NCI-H2029 (cell line): Measurements from ENCODE around the gene TRIM38.
"Not testable (repeated sequence)": the region's sequence is repeated elsewhere in the genome, so short reads cannot be mapped to it uniquely, and the experiment has no call there.

Experiments used
- DNase-seq: peaks from one replicate; lab custom pipeline; 2025; lab: John Stamatoyannopoulos, UW

TRIM38 gene

DNA sequence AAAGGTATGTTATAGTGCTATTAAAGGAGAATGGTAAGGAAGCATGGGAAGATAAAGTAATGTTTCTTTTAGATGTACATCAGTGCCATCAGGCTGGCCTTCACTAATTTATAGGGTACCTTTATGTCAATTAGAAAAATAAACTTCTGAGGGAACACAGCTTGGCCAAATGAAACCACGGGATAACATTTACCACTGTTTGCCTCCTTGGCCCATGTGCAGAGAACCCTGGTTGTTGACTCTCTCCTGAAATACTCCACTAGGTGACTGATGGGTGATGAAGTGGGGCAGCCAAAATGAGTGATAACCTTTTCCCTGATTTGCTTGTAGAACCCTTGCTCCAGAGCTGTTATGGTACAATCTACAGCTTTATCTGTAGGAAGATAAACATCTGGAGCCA is 9.5 kb downstream of the TRIM38 start:
- no peak for DNase-seq

GRCh38 chr6:25972902-25973301 is 10.3 kb downstream of the TRIM38 start:
- DNase-seq: no peak

DNA sequence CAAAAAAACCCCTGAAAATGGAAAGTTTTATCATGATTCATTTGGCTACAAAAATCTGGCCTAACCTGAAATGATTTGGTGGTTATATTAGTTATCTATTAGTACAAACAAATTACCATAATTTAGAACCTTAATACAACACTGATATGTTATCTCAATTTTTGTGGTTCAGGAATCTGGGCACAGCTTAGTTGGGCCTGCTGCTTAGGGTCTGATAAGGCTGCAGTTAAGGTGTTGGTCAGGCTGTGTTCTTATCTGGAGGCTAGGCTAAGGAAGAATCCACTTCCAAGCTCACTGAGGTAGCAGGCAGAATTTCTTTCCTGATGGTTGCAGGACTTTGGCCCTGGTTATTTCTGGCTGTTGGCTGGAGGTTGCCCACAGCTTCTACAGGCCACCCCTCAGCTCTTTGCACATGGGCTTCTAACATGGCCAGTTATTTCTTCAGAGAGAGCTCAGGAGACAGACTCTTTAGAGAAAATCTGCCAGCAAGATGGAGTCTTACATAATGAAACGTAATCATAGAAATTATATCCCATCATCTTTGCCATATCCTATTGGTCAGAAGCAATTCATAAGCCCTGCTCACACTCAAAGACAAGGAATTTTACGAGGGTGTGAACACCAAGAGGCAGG is 11.4 kb downstream of the TRIM38 start:
- DNase-seq: no peak

- DNase-seq: no peak
These were observed 13.4 kb downstream of the TRIM38 start for GRCh38 chr6:25975923-25976560.

GRCh38 chr6:25980935-25981334 is 18.3 kb downstream of the TRIM38 start:
- no peak for DNase-seq

DNA sequence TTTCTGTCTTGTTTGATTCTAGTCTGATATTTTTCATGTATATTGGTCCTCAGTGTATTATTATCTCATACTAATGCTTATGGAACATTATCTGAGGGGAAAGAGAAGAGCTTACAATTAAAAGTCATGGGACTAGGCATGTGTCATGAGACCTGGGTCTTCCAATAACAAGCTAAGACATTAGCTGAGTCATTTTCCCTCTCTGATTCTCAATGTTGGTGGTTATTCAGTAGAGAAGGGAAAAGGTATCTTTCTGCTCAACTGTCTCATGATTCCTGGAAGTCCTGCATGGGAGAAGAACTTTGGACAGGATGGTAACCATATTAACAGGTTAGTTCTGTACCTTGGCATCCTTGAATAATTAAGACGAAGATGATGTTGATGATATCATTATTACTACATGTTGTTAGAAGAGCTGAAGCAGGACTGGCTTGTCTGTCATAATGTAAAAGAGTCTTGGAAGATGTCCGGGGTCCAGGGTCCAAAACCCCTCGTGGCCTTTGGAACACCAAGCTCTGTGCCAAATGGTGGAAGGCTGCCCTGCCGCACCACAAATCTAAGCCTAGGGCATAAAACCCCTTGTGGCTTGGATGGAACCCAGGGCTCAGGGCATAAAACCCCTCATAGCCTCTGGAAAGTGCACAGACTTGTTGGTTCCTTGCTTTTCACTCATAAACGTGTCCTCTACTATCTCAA is 19.1 kb downstream of the TRIM38 start:
- DNase-seq: no peak

- DNase-seq: no peak
These were observed 21.7 kb downstream of the TRIM38 start for GRCh38 chr6:25984265-25984664.

GRCh38 chr6:25987845-25988244 is 25.2 kb downstream of the TRIM38 start:
- DNase-seq: no peak

DNA sequence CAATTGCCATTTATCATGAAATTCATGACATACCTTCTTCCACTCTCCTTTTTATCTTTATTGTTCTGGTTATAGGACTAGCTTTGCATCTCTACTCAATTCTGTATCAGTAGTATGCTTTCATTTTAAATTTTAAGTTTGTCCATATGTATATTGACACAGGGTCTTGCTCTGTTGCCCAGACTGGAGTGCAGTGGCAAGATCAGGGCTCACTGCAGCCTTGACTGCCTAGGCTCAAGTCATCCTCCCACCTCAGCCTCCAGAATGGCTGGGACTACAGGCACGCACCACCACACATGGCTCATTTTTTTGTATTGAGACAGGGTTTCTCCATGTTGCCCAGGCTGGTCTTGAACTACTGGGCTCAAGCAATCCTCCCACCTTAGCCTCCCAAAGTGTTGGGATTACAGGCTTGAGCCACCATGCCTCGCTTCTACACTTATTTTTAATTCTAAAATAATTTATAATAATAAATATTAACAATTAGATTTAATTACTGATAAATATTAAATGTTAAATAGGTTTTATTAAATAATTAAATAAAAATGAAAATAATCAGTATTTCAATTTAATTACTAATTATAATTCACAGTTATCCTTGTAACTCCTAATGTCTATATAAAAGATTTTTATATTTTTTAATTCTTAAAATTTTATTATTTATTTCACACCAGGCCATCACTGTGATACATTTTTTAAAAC is 27.7 kb downstream of the TRIM38 start:
- no peak for DNase-seq

DNA sequence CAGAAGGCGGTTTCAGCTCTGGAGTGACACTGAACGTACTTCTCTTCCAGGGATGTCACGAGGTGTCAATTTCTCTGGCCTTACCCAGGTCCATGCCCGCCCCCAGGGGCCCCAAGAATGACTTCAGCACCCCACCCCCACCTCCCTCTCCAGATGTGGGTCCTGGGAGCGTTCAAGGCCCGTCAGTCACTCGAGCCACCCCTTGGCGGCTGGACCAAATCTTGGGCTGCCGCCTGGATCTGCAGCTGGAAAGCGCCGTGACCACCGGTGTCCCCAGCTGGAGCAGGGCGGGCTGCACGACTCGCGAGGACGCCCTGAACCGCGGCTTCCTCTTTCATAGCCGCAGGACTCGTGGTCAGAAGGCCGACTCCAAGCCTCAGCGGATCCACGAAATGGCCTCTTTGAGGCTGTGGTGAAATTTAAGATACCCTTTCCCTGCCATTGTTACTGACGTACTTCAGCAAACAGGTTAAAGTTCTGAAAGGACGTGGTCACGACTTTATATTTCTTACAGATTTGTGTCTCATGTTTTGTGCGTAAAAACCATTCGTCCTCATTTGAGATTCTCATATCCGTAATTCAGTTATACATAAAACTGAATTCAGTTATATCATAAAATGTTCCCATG is 29.3 kb downstream of the TRIM38 start:
- peak; percentile 59 for DNase-seq

DNA sequence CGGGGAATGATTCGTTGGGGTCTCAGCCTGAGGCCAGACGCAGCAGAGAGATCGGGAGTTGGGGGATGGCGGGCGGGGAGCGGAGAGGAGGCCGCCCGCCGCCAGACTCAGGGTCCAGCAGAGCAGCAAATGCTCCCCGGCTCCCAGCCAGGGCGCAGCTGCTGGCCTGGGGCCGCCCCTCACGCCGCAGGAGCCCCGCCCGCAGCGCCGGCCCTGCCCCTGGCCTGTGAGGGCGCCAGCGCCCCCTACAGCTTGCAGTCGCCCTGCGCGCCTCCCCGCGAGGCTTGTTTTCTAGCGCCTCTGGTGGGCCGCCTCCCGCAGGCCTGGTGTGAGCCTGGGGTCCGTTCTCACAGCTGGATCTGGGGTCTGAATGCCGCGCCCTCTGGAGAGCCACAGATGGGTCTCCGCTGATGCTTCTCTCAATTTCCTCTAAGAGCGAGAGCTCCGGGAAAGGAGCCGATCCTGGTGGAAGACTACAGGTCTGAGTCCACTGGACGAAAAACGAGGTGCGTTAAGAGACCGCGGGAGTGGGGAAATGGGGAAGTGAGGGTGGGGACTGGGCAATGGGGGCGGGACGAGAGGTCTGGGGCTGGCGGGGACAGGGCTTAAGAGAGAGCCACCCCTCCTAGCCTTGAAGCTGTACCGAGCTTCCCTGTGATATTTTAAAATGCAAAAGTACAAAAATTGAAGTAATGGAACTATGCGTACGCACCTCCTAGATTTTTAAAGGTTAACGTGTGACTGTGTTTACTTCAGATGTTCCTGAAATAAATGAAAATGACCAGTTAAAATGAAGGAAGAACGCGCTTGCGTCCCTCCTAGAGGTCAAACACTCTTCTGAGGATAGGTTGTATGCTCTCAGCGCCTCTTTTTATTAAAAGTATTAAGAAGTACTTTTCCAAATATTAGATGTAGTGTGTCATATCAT is 30.1 kb downstream of the TRIM38 start:
- peak; percentile 84 for DNase-seq

DNA sequence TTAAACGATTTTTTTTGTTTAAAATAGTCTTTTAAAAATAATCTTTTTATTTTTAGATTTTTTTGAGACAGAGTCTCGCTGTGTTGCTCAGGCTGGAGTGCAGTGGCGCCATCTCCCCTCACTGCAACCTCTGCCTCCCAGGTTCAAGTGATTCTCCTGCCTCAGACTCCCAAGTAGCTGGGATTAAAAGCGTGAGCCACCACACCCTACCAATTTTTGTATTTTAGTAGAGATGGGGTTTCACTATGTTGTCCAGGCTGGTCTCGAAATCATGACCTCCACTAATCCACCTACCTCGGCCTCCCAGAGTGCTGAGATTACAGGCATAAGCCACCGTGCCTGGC is 30.7 kb downstream of the TRIM38 start:
- not testable (repeated sequence) for DNase-seq

- no peak for DNase-seq
These were observed 32.9 kb downstream of the TRIM38 start for GRCh38 chr6:25995507-25995906.

- no peak for DNase-seq
These were observed 35.3 kb downstream of the TRIM38 start for GRCh38 chr6:25997921-25998320.

GRCh38 chr6:25998379-25998778 is 35.8 kb downstream of the TRIM38 start:
- no peak for DNase-seq

DNA sequence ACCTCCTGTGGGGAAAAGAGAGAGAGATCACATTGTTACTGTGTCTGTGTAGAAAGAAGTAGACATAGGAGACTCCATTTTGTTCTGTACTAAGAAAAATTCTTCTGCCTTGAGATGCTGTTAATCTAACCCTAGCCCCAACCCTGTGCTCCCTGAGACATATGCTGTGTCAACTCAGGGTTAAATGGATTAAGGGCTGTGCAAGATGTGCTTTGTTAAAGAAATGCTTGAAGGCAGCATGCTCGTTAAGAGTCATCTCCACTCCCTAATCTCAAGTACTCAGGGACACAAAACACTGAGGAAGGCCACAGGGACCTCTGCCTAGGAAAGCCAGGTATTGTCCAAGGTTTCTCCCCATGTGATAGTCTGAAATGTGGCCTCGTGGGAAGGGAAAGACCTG is 36.6 kb downstream of the TRIM38 start:
- DNase-seq: not testable (repeated sequence)

GRCh38 chr6:26000366-26001144 is 38.0 kb downstream of the TRIM38 start:
- no peak for DNase-seq

GRCh38 chr6:26003102-26003694 is 40.6 kb downstream of the TRIM38 start:
- peak; percentile 27 for DNase-seq

DNA sequence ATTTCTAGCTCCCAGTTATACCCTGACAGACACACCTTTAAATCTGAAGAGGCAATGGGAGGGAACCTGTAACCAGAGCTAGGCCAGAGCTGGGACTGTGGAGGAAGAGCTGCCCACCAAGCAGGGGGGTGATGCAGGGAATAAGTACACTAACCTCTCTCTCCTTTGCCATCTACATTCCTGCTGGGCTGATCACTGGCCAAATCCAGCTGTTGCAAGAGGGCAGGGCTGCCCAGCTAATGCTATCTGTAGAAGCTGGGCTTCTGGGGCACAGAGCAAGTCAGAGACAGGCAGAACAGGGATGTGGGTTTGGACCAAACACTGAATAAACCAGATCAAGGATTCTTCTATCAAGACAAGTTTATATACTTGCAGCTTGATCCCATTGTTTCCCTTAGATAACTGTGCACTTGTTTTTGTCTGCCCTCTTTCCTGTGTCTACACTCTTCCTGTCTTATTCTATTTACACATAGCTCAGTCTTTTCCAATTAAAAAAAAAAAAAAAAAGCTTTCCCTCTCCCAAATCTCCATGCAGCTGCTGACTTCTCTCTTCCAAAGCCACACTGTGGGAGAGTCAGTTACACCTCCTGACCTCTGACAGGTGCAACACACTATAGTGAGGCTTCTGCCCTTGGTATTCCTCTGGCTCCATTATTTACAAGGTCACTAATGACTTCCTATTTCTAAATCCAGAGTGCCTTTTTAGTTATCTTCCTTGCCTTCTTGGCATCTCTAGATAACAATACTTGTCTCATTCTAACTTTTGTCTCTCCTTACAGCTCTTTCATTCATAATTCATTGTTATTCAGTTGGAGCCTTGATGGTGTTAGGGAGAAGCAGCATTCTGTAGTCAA is 43.7 kb downstream of the TRIM38 start:
- peak; percentile 42 for DNase-seq
